DND-41 (cell line): ENCODE results near the gene C1orf210.

Experiments
- CTCF ChIP-seq: IDR thresholded peaks from 2 replicates; pipeline ENCODE4 v1.5.1; 2012; ENCODE audit warnings: borderline replicate concordance, low read length, moderate library complexity, mild to moderate bottlenecking; ENCODE audit not compliant: poor library complexity, severe bottlenecking; ENCODE audit errors: extremely low read depth
- EZH2 ChIP-seq: IDR thresholded peaks from 3 replicates; pipeline ENCODE4 v1.6.1; 2012; ENCODE audit warnings: borderline replicate concordance, low read depth, mild to moderate bottlenecking, moderate library complexity, low read length, inconsistent platforms; ENCODE audit not compliant: severe bottlenecking

- no peak for TF ChIP-seq EZH2
- TF ChIP-seq CTCF: peak; percentile 51
Measured at GRCh38 chr1:43238085-43238484, 47.3 kb downstream of the C1orf210 start.
